GM19043 (cell line): ENCODE results near the gene BDH1.
A peak's percentile ranks its signal among the peaks of the same experiment; 100 is the strongest.
"Not testable (repeated sequence)": the region's sequence is repeated elsewhere in the genome, so short reads cannot be mapped to it uniquely, and the experiment has no call there.

ENCODE experiments used
- ATAC-seq: cut with Tn5 transposase; IDR thresholded peaks from one replicate; pipeline ENCODE4 v1.9.1; 2021; ENCODE audit warnings: low read depth; ENCODE audit not compliant: unreplicated experiment

The BDH1 gene

GRCh38 chr3:197555281-197556261 is at the start of gene BDH1:
TSS of gene BDH1 (minus strand) at chr3:197555968. CDS start at chr3:197546443, 9,525 bp downstream.
- ATAC-seq, result peak; percentile 8

- ATAC-seq, result no peak
Measured at GRCh38 chr3:197603317-197603933, 47.7 kb upstream of the BDH1 start.

- not testable (repeated sequence) for ATAC-seq
Measured at GRCh38 chr3:197602351-197602750, 46.6 kb upstream of the BDH1 start.

GRCh38 chr3:197601566-197601840 is 45.7 kb upstream of the BDH1 start:
- not testable (repeated sequence) for ATAC-seq

GRCh38 chr3:197600796-197601565 is 45.2 kb upstream of the BDH1 start:
- no peak for ATAC-seq

- peak; percentile 79 for ATAC-seq
Measured at GRCh38 chr3:197599089-197599765, 43.5 kb upstream of the BDH1 start.

GRCh38 chr3:197598404-197598980 is 42.7 kb upstream of the BDH1 start:
- no peak for ATAC-seq

- no peak for ATAC-seq
Measured at GRCh38 chr3:197597335-197597734, 41.6 kb upstream of the BDH1 start.

- ATAC-seq, result no peak
Measured at GRCh38 chr3:197595470-197596185, 39.9 kb upstream of the BDH1 start.

- ATAC-seq, result no peak
Measured at GRCh38 chr3:197593046-197593380, 37.2 kb upstream of the BDH1 start.

GRCh38 chr3:197592361-197593045 is 36.7 kb upstream of the BDH1 start:
- no peak for ATAC-seq

- ATAC-seq, result no peak
Measured at GRCh38 chr3:197591816-197592215, 36.0 kb upstream of the BDH1 start.

GRCh38 chr3:197590313-197590962 is 34.7 kb upstream of the BDH1 start:
- no peak for ATAC-seq

- ATAC-seq, result no peak
Measured at GRCh38 chr3:197589545-197589944, 33.8 kb upstream of the BDH1 start.

GRCh38 chr3:197586768-197587167 is 31.0 kb upstream of the BDH1 start:
- not testable (repeated sequence) for ATAC-seq

GRCh38 chr3:197586181-197586580 is 30.4 kb upstream of the BDH1 start:
- ATAC-seq, result no peak

GRCh38 chr3:197584733-197585132 is 29.0 kb upstream of the BDH1 start:
- no peak for ATAC-seq

- no peak for ATAC-seq
Measured at GRCh38 chr3:197583371-197583770, 27.6 kb upstream of the BDH1 start.

- ATAC-seq, result no peak
Measured at GRCh38 chr3:197580253-197580691, 24.5 kb upstream of the BDH1 start.
